ENCODE measurements around the gene JAG2. TPM values are rescaled to one million over a fixed set of nuclear protein-coding genes. Genes with fewer than 3 reads are reported as not detected.
A peak's percentile ranks its signal among the peaks of the same experiment; 100 is the strongest.

Gene JAG2
- total RNA-seq, 1 donor from 2014 or later, result 7.5 TPM

GRCh38 chr14:105182296-105183020 lies 13.9 kb upstream of the JAG2 start:
- Mint-ChIP-seq H3K9me3 (ENCODE audit: unreplicated experiment) (no peaks in the 10 kb centered on the region), H3K4me3 (ENCODE audit: unreplicated experiment) (peak overlapping the region; percentile 68), H3K27ac (ENCODE audit: unreplicated experiment) (no peak overlapping the region), H3K36me3 (ENCODE audit: unreplicated experiment) (no peaks in the 10 kb centered on the region), H3K27me3 (ENCODE audit: unreplicated experiment) (peaks cover 3% of the 10 kb centered on the region), H3K4me1 (ENCODE audit: unreplicated experiment) (peaks cover 7% of the 10 kb centered on the region)
- DNase-seq (ENCODE audit: extremely low spot score, unreplicated experiment), result no peak
- TF ChIP-seq, protein P1, sequence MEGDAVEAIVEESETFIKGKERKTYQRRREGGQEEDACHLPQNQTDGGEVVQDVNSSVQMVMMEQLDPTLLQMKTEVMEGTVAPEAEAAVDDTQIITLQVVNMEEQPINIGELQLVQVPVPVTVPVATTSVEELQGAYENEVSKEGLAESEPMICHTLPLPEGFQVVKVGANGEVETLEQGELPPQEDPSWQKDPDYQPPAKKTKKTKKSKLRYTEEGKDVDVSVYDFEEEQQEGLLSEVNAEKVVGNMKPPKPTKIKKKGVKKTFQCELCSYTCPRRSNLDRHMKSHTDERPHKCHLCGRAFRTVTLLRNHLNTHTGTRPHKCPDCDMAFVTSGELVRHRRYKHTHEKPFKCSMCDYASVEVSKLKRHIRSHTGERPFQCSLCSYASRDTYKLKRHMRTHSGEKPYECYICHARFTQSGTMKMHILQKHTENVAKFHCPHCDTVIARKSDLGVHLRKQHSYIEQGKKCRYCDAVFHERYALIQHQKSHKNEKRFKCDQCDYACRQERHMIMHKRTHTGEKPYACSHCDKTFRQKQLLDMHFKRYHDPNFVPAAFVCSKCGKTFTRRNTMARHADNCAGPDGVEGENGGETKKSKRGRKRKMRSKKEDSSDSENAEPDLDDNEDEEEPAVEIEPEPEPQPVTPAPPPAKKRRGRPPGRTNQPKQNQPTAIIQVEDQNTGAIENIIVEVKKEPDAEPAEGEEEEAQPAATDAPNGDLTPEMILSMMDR (IDR thresholded peaks at IDR 0.05), result no peak

- no peaks in the 10 kb centered on the region for H3K36me3 Mint-ChIP-seq (ENCODE audit: unreplicated experiment)
- no peak overlapping the region for H3K27ac Mint-ChIP-seq (ENCODE audit: unreplicated experiment)
- no peaks in the 10 kb centered on the region for H3K9me3 Mint-ChIP-seq (ENCODE audit: unreplicated experiment)
- peak overlapping the region; percentile 68 for H3K4me3 Mint-ChIP-seq (ENCODE audit: unreplicated experiment)
- no peak for DNase-seq (ENCODE audit: extremely low spot score, unreplicated experiment)
- peaks cover 3% of the 10 kb centered on the region for H3K27me3 Mint-ChIP-seq (ENCODE audit: unreplicated experiment)
- peaks cover 7% of the 10 kb centered on the region for H3K4me1 Mint-ChIP-seq (ENCODE audit: unreplicated experiment)
- TF ChIP-seq, protein P1 (IDR thresholded peaks at IDR 0.05), result no peak
Measured at GRCh38 chr14:105181549-105182295, 13.1 kb upstream of the JAG2 start.

GRCh38 chr14:105180592-105181548 lies 12.3 kb upstream of the JAG2 start, which contains the start of gene NUDT14:
Gene NUDT14 (minus strand): TSS chr14:105181312. CDS start chr14:105181209, 103 bp downstream.
- Mint-ChIP-seq H3K9me3 (ENCODE audit: unreplicated experiment) (no peaks in the 10 kb centered on the region), H3K27ac (ENCODE audit: unreplicated experiment) (no peak within 1 kb of the TSS), H3K4me3 (ENCODE audit: unreplicated experiment) (peak within 1 kb of the TSS; percentile 71), H3K27me3 (ENCODE audit: unreplicated experiment) (peaks cover 3% of the 10 kb centered on the region), H3K4me1 (ENCODE audit: unreplicated experiment) (peaks cover 7% of the 10 kb centered on the region), H3K36me3 (ENCODE audit: unreplicated experiment) (no peaks in the 10 kb centered on the region)
- DNase-seq (ENCODE audit: extremely low spot score, unreplicated experiment), result peak; percentile 89
- TF ChIP-seq, protein P1 (IDR thresholded peaks at IDR 0.05), result no peak

DNA sequence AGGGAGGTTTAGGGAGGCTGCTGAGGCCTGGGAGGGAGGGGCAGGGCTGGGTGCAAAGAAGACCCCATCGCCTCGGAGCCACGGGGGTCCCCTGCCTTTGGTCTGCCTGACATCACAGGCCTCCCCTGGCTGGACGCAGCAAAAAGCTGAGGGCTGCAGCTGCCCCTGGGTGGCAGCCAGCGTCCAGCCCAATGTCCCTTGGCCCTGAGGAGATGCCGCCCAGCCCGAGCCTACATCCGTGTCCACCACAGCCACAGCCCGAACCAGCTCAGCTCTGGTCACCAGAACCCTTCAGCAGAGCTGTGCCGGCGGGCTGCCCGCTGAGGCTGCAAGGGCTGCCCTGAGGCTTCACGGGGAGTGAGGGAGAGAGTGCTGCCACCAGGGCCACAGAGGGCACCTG lies 10.6 kb upstream of the JAG2 start:
- H3K4me3 Mint-ChIP-seq (ENCODE audit: unreplicated experiment), result no peak overlapping the region

More for the DNA sequence above, 10.6 kb upstream of the JAG2 start:
- no peak for DNase-seq (ENCODE audit: extremely low spot score, unreplicated experiment)
- peaks cover 3% of the 10 kb centered on the region for H3K27me3 Mint-ChIP-seq (ENCODE audit: unreplicated experiment)
- no peaks in the 10 kb centered on the region for H3K9me3 Mint-ChIP-seq (ENCODE audit: unreplicated experiment)
- no peaks in the 10 kb centered on the region for H3K36me3 Mint-ChIP-seq (ENCODE audit: unreplicated experiment)
- H3K27ac Mint-ChIP-seq (ENCODE audit: unreplicated experiment), result no peak overlapping the region
- TF ChIP-seq, protein P1 (IDR thresholded peaks at IDR 0.05), result no peak
- H3K4me1 Mint-ChIP-seq (ENCODE audit: unreplicated experiment), result peaks cover 7% of the 10 kb centered on the region

Data from osteocyte (in vitro differentiated cells).